ENCODE measurements around the gene SPACA6.

DNA sequence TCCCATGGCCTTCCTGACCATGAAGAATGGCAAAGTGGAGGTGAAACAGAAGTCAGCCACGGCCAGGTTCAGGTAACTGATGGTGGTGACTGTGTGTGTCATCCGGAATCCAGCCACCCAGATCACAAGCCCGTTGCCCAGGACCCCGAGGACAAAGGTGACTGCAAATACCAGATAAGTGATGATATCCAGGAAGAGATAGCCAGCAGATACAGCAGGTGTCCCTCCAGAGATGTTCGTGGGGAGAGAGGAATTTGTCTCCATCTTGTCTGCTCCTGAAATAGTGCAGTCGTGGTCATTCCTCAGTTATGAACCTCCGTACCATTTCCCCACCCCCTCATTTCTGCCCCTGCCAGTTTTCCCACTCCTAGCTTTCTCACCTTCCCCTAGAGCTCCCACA, 53.6 kb downstream of the SPACA6 start:
- TF ChIP-seq, protein P1, sequence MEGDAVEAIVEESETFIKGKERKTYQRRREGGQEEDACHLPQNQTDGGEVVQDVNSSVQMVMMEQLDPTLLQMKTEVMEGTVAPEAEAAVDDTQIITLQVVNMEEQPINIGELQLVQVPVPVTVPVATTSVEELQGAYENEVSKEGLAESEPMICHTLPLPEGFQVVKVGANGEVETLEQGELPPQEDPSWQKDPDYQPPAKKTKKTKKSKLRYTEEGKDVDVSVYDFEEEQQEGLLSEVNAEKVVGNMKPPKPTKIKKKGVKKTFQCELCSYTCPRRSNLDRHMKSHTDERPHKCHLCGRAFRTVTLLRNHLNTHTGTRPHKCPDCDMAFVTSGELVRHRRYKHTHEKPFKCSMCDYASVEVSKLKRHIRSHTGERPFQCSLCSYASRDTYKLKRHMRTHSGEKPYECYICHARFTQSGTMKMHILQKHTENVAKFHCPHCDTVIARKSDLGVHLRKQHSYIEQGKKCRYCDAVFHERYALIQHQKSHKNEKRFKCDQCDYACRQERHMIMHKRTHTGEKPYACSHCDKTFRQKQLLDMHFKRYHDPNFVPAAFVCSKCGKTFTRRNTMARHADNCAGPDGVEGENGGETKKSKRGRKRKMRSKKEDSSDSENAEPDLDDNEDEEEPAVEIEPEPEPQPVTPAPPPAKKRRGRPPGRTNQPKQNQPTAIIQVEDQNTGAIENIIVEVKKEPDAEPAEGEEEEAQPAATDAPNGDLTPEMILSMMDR (IDR thresholded peaks at IDR 0.05): no peak
- TF ChIP-seq POLR2A (IDR thresholded peaks at IDR 0.05) (no peak), POLR2AphosphoS5 (IDR thresholded peaks at IDR 0.05) (no peak)

All from prostate gland (tissue), 2 donors.